Cardiac muscle cell (in vitro differentiated cells and primary cell): Measurements from ENCODE around the gene SCARB2. TPM values are rescaled to one million over a fixed set of nuclear protein-coding genes. Genes with fewer than 3 reads are reported as not detected.

Experiments used
- DNase-seq, 2 donors: peaks; one replicate each; pipeline versions ENCODE4 v3.0.0 to v3.0.0-alpha.2; 2010 to 2017; ENCODE audit warnings: low read depth in 1 of 2, low spot score in 1 of 2
- H3K27ac ChIP-seq: fragments of 200-600 bp; sonication (generic); 2 replicates; pipeline ENCODE4 v1.5.1; 2016
- H3K27me3 ChIP-seq: fragments of 200-600 bp; sonication (generic); 2 replicates; pipeline ENCODE4 v1.6.0; 2016; ENCODE audit warnings: control low read depth
- H3K36me3 ChIP-seq: fragments of 200-600 bp; sonication (generic); 2 replicates; pipeline ENCODE4 v1.5.1; 2016; ENCODE audit warnings: control low read depth
- H3K4me1 ChIP-seq: fragments of 200-600 bp; sonication (generic); 2 replicates; pipeline ENCODE4 v1.8.1; 2017; ENCODE audit warnings: low read depth, mild to moderate bottlenecking, mixed run types
- H3K4me3 ChIP-seq: fragments of 200-600 bp; sonication (generic); 2 replicates; pipeline ENCODE4 v1.5.1; 2016; ENCODE audit warnings: mild to moderate bottlenecking
- H3K9me3 ChIP-seq: fragments of 200-600 bp; sonication (generic); 2 replicates; pipeline ENCODE4 v1.5.1; 2017; ENCODE audit warnings: low read depth, mild to moderate bottlenecking, control low read depth
- polyA plus RNA-seq: library from polyadenylated mRNA; unstranded; fragments of >200 nt; fragmentation: Nextera tagmentation; extraction: Ambion mirVana; gene quantifications from 2 replicates; pipeline ENCODE4 v1.2.1, GENCODE V29; 2016
- total RNA-seq: library from RNA; depleted of rRNA; stranded (reverse); fragments of >200 nt; gene quantifications from 2 replicates; pipeline ENCODE4 v1.2.3, GENCODE V29; 2016
- TF ChIP-seq, protein P1 (sequence below): IDR thresholded peaks from 2 replicates; pipeline ENCODE4 v1.5.1; 2012; ENCODE audit warnings: low read depth, mild to moderate bottlenecking, low read length

Gene SCARB2
- total and polyA plus RNA-seq, 2 experiments from 2014 or later: 40.5 to 78.6 TPM

DNA sequence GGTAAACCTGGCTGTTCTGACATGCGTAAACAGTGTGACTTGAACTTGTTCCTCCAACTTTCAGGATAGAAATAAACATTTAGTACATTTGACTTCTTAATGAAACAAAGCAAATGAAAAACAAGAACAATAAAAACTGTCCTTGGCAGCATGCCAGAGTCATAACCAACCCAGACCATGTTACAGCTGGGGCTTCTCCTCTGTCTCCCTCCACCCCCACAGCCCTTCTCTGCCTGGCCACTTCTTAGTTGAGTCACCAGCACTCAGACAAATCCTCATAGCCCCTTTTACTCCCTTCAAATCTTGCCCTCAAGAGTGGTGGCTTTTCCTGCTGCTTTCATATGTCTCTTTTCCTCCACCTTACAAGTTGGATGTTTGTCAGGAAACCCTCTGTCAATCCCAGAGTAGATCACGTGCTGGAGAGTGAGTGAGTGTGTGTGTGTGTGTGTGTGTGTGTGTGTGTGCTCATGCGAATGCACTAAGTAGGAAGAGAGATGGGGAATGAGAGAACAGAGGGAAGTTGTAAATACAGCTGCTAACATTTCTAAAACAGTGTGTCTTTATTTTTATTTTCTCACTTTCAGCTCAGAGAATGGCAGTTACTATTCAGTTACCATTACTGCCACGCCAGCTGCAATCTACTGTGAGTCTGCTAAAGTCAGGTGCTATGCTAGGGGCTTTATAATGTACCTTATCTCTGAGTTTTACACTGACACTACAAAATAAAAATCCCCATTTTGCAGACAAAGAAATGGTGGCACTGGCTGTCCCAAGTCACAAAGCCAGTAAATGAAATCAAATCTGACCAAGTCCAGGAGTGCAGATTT lies 15.0 kb downstream of the SCARB2 start:
- DNase-seq: peak; percentile 52 to 91
- Histone ChIP-seq H3K27ac (peak overlapping the region; percentile 79), H3K36me3 (peaks cover 4% of the 10 kb centered on the region), H3K4me1 (peaks cover 33% of the 10 kb centered on the region), H3K4me3 (no peak overlapping the region), H3K27me3 (no peaks in the 10 kb centered on the region), H3K9me3 (no peaks in the 10 kb centered on the region)
- TF ChIP-seq, protein P1, sequence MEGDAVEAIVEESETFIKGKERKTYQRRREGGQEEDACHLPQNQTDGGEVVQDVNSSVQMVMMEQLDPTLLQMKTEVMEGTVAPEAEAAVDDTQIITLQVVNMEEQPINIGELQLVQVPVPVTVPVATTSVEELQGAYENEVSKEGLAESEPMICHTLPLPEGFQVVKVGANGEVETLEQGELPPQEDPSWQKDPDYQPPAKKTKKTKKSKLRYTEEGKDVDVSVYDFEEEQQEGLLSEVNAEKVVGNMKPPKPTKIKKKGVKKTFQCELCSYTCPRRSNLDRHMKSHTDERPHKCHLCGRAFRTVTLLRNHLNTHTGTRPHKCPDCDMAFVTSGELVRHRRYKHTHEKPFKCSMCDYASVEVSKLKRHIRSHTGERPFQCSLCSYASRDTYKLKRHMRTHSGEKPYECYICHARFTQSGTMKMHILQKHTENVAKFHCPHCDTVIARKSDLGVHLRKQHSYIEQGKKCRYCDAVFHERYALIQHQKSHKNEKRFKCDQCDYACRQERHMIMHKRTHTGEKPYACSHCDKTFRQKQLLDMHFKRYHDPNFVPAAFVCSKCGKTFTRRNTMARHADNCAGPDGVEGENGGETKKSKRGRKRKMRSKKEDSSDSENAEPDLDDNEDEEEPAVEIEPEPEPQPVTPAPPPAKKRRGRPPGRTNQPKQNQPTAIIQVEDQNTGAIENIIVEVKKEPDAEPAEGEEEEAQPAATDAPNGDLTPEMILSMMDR: no peak

GRCh38 chr4:76197971-76198410 lies 15.6 kb downstream of the SCARB2 start:
- TF ChIP-seq, protein P1: no peak
- peak in 1 of 2 donors; percentile 79 for DNase-seq
- Histone ChIP-seq H3K4me1 (peaks cover 30% of the 10 kb centered on the region), H3K27me3 (no peaks in the 10 kb centered on the region), H3K27ac (peak overlapping the region; percentile 79), H3K9me3 (no peaks in the 10 kb centered on the region), H3K4me3 (no peak overlapping the region), H3K36me3 (peaks cover 4% of the 10 kb centered on the region)

- peaks cover 4% of the 10 kb centered on the region for H3K36me3 ChIP-seq
- peaks cover 30% of the 10 kb centered on the region for H3K4me1 ChIP-seq
- H3K27ac ChIP-seq: no peak overlapping the region
- TF ChIP-seq, protein P1: no peak
- H3K9me3 ChIP-seq: no peaks in the 10 kb centered on the region
- H3K27me3 ChIP-seq: no peaks in the 10 kb centered on the region
- no peak overlapping the region for H3K4me3 ChIP-seq
- DNase-seq: no peak
These were observed 16.4 kb downstream of the SCARB2 start for GRCh38 chr4:76197031-76197743.

- H3K4me3 ChIP-seq: no peak overlapping the region
- DNase-seq: no peak
- no peaks in the 10 kb centered on the region for H3K9me3 ChIP-seq
- H3K27me3 ChIP-seq: no peaks in the 10 kb centered on the region
- peaks cover 29% of the 10 kb centered on the region for H3K4me1 ChIP-seq
- H3K27ac ChIP-seq: no peak overlapping the region
- peaks cover 4% of the 10 kb centered on the region for H3K36me3 ChIP-seq
- TF ChIP-seq, protein P1: no peak
These were observed 17.2 kb downstream of the SCARB2 start for GRCh38 chr4:76196376-76196775.

DNA sequence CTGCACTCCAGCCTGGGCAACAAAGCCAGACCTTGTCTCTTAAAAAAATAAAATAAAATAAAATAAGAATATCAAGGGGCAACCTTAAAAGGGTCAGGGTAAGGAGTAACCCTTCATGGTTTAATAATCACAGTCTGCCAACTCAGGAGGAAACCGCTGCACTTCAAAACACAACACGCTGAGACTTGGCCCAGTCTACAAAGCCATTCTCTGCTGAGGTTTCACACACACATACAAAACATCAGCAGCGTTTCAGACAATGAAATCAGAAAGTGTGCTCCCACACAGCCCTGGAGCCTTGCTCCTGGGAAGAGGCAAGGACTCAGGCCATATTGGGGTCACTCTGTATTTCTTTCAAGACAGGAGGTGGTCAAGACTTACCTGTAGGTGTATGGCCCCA lies 18.3 kb downstream of the SCARB2 start:
- DNase-seq: peak in 1 of 2 donors; percentile 73
- TF ChIP-seq, protein P1: no peak
- no peak overlapping the region for H3K27ac ChIP-seq
- no peak overlapping the region for H3K4me3 ChIP-seq
- no peaks in the 10 kb centered on the region for H3K9me3 ChIP-seq
- peaks cover 24% of the 10 kb centered on the region for H3K4me1 ChIP-seq
- peaks cover 4% of the 10 kb centered on the region for H3K36me3 ChIP-seq
- no peaks in the 10 kb centered on the region for H3K27me3 ChIP-seq
